SHP77 treated with DMSO at 0.1 percent for 48 hours (cell line): ENCODE data around the gene CEP135.

Source experiments
- DNase-seq: peaks from one replicate; lab custom pipeline; 2025; lab: John Stamatoyannopoulos, UW

CEP135 gene

GRCh38 chr4:56080384-56080783 is 131.6 kb downstream of the CEP135 start:
- no peak for DNase-seq

GRCh38 chr4:56082829-56083228 is 134.1 kb downstream of the CEP135 start:
- no peak for DNase-seq
